PC-9 (cell line): ENCODE data around the gene ZSCAN10.

Source experiments
- CTCF ChIP-seq: fragments of 200-600 bp; sonication (generic); conservative IDR thresholded peaks from 2 replicates; pipeline ENCODE4 v1.6.1; 2017; ENCODE audit warnings: mixed run types, antibody characterized with exemption, mild to moderate bottlenecking, moderate library complexity
- EZH2 ChIP-seq: fragments of 200-600 bp; sonication (generic); IDR thresholded peaks from 2 replicates; pipeline ENCODE4 v1.8.0; 2017; ENCODE audit warnings: antibody characterized with exemption, low read depth

GRCh38 chr16:3047387-3047720, 51.7 kb downstream of the ZSCAN10 start:
- TF ChIP-seq CTCF (no peak), EZH2 (no peak)
